Panc1 (cell line): ENCODE data around the gene NOL9. TPM values are rescaled to one million over a fixed set of nuclear protein-coding genes. Genes with fewer than 3 reads are reported as not detected.

ENCODE experiments used
- ATAC-seq: fragments of 200-7000 bp; cut with Tn5 transposase; 2 replicates; pipeline ENCODE4 v1.9.1; 2020; ENCODE audit warnings: mild to moderate bottlenecking, moderate library complexity
- BruUV-seq: library from RNA; stranded (reverse); fragments of 400-500 nt; replicated peaks from 2 replicates; lab custom pipeline; 2021; lab: Mats Ljungman, UMichigan
- CTCF ChIA-PET: fragments of 300-600 bp; sonication (Branson Sonifier 250); formaldehyde crosslinking; loops from one replicate; lab custom pipeline; 2022; ENCODE audit warnings: antibody characterized with exemption; lab: Charles Lee
- POLR2A ChIA-PET: fragments of 300-600 bp; sonication (Branson Sonifier 250); formaldehyde crosslinking; loops from one replicate; lab custom pipeline; 2022; ENCODE audit warnings: antibody characterized with exemption; lab: Charles Lee
- DNase-seq: peaks from one replicate; pipeline ENCODE4 v3.0.0-alpha.2; 2010; ENCODE audit warnings: low read depth, low spot score
- H3K27ac ChIP-seq: 2 replicates; pipeline ENCODE4 v1.5.1; 2011; ENCODE audit warnings: mild to moderate bottlenecking, low read length, inconsistent platforms
- H3K27me3 ChIP-seq: fragments of 200-500 bp; sonication (Bioruptor generic); 2 replicates; pipeline ENCODE4 v1.6.0; 2014; ENCODE audit warnings: low read length, inconsistent platforms; ENCODE audit not compliant: control insufficient read depth, insufficient read depth
- H3K36me3 ChIP-seq: fragments of 200-500 bp; sonication (Bioruptor generic); 2 replicates; pipeline ENCODE4 v1.5.1; 2014; ENCODE audit warnings: inconsistent platforms, mild to moderate bottlenecking, low read length, moderate library complexity; ENCODE audit not compliant: control insufficient read depth, insufficient read depth
- H3K4me1 ChIP-seq: 2 replicates; pipeline ENCODE4 v1.5.1; 2011; ENCODE audit warnings: inconsistent platforms, mild to moderate bottlenecking, low read length, moderate library complexity; ENCODE audit not compliant: control insufficient read depth, insufficient read depth
- H3K4me3 ChIP-seq, 2 experiments: 2 replicates each; pipeline ENCODE4 v1.5.1; 2011 to 2012; ENCODE audit warnings: low read depth in 2 of 2, low read length in 2 of 2, mild to moderate bottlenecking in 2 of 2, inconsistent platforms in 1 of 2, moderate library complexity in 1 of 2
- H3K9me3 ChIP-seq: fragments of 200-500 bp; sonication (Bioruptor generic); 2 replicates; pipeline ENCODE4 v1.5.1; 2014; ENCODE audit warnings: low read depth, mild to moderate bottlenecking, inconsistent platforms, low read length, moderate library complexity; ENCODE audit not compliant: control insufficient read depth, insufficient read depth
- POLR2AphosphoS5 ChIP-seq: IDR thresholded peaks from 2 replicates; pipeline ENCODE4 v1.6.1; 2012; ENCODE audit warnings: mild to moderate bottlenecking, low read depth, low read length, moderate library complexity
- SIN3A ChIP-seq: IDR thresholded peaks from 2 replicates; pipeline ENCODE4 v1.6.1; 2012; ENCODE audit warnings: low read depth, mild to moderate bottlenecking, low read length, moderate library complexity, borderline replicate concordance; ENCODE audit not compliant: insufficient read depth
- TCF7L2 ChIP-seq: IDR thresholded peaks from 2 replicates; pipeline ENCODE4 v1.6.1; 2011; ENCODE audit warnings: mild to moderate bottlenecking, low read depth, low read length, inconsistent platforms
- in situ Hi-C: cut with HindIII; loops from 2 replicates; pipeline ENCODE4 v1.10.0; 2016; ENCODE audit warnings: low sequenced_read_pairs, low pct_unique_long_range_greater_than_20kb
- intact Hi-C: fragments of 100-400 bp; cut with micrococcal nuclease; formaldehyde crosslinking; loops from one replicate; pipeline ENCODE4 v1.10.0; 2022; ENCODE audit not compliant: unreplicated experiment
- total RNA-seq: library from RNA; stranded (reverse); gene quantifications from one replicate; pipeline ENCODE4 v1.2.1, GENCODE V29; 2021; ENCODE audit not compliant: unreplicated experiment
- TF ChIP-seq, protein P1 (sequence below), 2 experiments: IDR thresholded peaks; 2 replicates each; pipeline ENCODE4 v1.6.1; 2011 to 2012; ENCODE audit warnings: low read depth in 2 of 2, control low read depth in 1 of 2, low read length in 1 of 2, mild to moderate bottlenecking in 1 of 2, moderate library complexity in 1 of 2; ENCODE audit not compliant: insufficient read depth in 1 of 2
- TF ChIP-seq, protein P2 (sequence below): fragments of 450-650 bp; IDR thresholded peaks from 2 replicates; pipeline ENCODE4 v1.5.1; 2017; ENCODE audit warnings: mild to moderate bottlenecking

The NOL9 gene
- total RNA-seq, 1 experiment from 2014 or later = 46.4 TPM

DNA sequence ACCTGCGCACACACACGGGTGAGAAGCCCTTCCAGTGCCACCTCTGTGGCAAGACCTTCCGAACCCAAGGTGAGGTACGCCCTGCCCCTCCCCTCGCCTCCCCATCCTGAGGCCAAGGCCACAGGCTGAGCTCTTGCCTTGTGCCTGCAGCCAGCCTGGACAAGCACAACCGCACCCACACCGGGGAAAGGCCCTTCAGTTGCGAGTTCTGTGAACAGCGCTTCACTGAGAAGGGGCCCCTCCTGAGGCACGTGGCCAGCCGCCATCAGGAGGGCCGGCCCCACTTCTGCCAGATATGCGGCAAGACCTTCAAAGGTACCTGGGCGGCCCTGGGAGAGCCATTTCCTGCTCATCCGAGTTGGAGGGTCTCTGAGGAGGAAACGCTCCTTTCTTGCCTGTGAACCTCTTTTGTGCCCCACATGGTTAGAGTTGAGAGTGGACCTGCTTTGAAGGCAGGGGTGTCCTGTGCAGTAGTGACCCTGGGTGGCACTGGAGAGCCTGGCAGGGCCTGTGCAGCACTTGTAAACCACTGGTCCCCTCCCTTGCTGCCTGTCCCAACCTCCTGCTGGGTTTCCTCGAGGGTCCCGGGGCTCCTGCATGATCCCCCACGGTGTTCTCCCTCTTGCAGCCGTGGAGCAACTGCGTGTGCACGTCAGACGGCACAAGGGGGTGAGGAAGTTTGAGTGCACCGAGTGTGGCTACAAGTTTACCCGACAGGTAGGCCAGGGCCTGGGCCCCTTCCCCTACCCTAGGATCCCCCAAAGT is 34.0 kb upstream of the NOL9 start:
- Histone ChIP-seq H3K9me3 (no peaks in the 10 kb centered on the region), H3K27ac (no peak overlapping the region), H3K27me3 (no peaks in the 10 kb centered on the region), H3K4me1 (no peaks in the 10 kb centered on the region), H3K4me3 (no peak overlapping the region), H3K36me3 (peaks cover 2% of the 10 kb centered on the region; the same call in 1 of the 2 replicates)
- ChIA-PET CTCF (no interaction called here), POLR2A (interaction anchor here (0.7 kb wide), 1 partner anchor 33 kb away, joined by 3 read pairs; the partner anchor contains the start of gene TAS1R1)
- in situ Hi-C loops = no loop called here
- intact Hi-C loops = no loop called here
- ATAC-seq (no peak), DNase-seq (no peak)
- BruUV-seq = no TSS peak
- TF ChIP-seq POLR2AphosphoS5 (no peak; the same call in 1 of the 2 replicates), SIN3A (no peak), TCF7L2 (no peak)
- TF ChIP-seq, protein P1, sequence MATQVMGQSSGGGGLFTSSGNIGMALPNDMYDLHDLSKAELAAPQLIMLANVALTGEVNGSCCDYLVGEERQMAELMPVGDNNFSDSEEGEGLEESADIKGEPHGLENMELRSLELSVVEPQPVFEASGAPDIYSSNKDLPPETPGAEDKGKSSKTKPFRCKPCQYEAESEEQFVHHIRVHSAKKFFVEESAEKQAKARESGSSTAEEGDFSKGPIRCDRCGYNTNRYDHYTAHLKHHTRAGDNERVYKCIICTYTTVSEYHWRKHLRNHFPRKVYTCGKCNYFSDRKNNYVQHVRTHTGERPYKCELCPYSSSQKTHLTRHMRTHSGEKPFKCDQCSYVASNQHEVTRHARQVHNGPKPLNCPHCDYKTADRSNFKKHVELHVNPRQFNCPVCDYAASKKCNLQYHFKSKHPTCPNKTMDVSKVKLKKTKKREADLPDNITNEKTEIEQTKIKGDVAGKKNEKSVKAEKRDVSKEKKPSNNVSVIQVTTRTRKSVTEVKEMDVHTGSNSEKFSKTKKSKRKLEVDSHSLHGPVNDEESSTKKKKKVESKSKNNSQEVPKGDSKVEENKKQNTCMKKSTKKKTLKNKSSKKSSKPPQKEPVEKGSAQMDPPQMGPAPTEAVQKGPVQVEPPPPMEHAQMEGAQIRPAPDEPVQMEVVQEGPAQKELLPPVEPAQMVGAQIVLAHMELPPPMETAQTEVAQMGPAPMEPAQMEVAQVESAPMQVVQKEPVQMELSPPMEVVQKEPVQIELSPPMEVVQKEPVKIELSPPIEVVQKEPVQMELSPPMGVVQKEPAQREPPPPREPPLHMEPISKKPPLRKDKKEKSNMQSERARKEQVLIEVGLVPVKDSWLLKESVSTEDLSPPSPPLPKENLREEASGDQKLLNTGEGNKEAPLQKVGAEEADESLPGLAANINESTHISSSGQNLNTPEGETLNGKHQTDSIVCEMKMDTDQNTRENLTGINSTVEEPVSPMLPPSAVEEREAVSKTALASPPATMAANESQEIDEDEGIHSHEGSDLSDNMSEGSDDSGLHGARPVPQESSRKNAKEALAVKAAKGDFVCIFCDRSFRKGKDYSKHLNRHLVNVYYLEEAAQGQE (IDR thresholded peaks at IDR 0.05; ENCODE audit: insufficient read depth in 1 of 2, low read depth in 2 of 2, low read length in 1 of 2) = no peak
- TF ChIP-seq, protein P2, sequence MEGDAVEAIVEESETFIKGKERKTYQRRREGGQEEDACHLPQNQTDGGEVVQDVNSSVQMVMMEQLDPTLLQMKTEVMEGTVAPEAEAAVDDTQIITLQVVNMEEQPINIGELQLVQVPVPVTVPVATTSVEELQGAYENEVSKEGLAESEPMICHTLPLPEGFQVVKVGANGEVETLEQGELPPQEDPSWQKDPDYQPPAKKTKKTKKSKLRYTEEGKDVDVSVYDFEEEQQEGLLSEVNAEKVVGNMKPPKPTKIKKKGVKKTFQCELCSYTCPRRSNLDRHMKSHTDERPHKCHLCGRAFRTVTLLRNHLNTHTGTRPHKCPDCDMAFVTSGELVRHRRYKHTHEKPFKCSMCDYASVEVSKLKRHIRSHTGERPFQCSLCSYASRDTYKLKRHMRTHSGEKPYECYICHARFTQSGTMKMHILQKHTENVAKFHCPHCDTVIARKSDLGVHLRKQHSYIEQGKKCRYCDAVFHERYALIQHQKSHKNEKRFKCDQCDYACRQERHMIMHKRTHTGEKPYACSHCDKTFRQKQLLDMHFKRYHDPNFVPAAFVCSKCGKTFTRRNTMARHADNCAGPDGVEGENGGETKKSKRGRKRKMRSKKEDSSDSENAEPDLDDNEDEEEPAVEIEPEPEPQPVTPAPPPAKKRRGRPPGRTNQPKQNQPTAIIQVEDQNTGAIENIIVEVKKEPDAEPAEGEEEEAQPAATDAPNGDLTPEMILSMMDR = no peak

DNA sequence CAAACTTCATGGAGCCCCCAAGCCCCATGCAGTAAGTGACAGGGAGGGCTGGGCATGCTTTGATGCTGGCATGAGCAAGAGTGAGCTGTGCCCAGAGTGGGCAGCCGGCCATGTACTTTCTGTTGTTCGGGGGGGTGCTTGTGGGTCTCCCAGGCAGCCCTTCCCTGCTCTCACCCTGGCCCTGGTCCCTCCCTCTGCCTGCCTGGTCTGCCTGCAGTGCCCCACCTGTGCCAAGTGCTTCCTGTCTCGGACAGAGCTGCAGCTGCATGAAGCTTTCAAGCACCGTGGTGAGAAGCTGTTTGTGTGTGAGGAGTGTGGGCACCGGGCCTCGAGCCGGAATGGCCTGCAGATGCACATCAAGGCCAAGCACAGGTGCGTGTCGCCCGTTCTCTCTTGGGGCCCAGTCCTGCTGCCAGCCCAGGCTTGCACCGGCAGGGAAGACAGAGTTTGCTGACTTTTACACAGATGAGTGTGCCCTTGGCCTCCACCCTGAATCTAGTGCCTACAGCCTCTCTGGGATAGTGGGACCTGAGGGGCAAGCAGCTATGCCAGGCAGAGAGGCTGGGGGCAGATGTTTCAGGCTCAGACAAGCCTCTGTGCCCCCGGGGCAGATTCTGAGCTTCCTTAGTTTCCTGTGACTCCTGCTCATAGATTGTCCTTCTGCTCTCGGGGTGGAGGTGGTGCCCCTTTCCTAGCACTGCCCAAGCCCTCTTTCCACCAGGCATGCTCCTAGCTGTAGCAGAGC is 33.1 kb upstream of the NOL9 start:
- Histone ChIP-seq H3K4me1 (peaks cover under 1% of the 10 kb centered on the region; the same call in 1 of the 2 replicates), H3K4me3 (no peak overlapping the region), H3K27me3 (no peaks in the 10 kb centered on the region), H3K27ac (no peak overlapping the region), H3K9me3 (no peaks in the 10 kb centered on the region), H3K36me3 (no peaks in the 10 kb centered on the region; the same call in 1 of the 2 replicates)
- no peak for DNase-seq
- BruUV-seq = no TSS peak
- in situ Hi-C loops (no loop called here), intact Hi-C loops (no loop called here)
- no peak for ATAC-seq
- TF ChIP-seq, protein P1 (IDR thresholded peaks at IDR 0.05; ENCODE audit: insufficient read depth in 1 of 2, low read depth in 2 of 2, low read length in 1 of 2) = no peak
- TF ChIP-seq TCF7L2 (no peak), SIN3A (no peak)
- TF ChIP-seq, protein P2 = no peak
- CTCF ChIA-PET = interaction anchor here (0.6 kb wide), 1 partner anchor 171 kb away, joined by 4 read pairs; no protein-coding TSS in a partner anchor
- POLR2A ChIA-PET = interaction anchor here (0.6 kb wide), 1 partner anchor 57 kb away, joined by 3 read pairs; no protein-coding TSS in a partner anchor
